PC-3 (cell line): ENCODE results near the gene CISTR. TPM values are rescaled to one million over a fixed set of nuclear protein-coding genes. Genes with fewer than 3 reads are reported as not detected.

Experiments
- ATAC-seq: fragments of 200-7000 bp; cut with Tn5 transposase; 2 replicates; pipeline ENCODE4 v1.9.1; 2020; ENCODE audit warnings: mild to moderate bottlenecking, moderate library complexity
- BruUV-seq: library from RNA; stranded (reverse); fragments of 400-500 nt; replicated peaks from 2 replicates; lab custom pipeline; 2021; lab: Mats Ljungman, UMichigan
- CTCF ChIA-PET: fragments of 300-600 bp; sonication (Branson Sonifier 250); formaldehyde crosslinking; loops from one replicate; lab custom pipeline; 2022; ENCODE audit warnings: antibody characterized with exemption; lab: Charles Lee
- POLR2A ChIA-PET: fragments of 300-600 bp; sonication (Branson Sonifier 250); formaldehyde crosslinking; loops from one replicate; lab custom pipeline; 2022; ENCODE audit warnings: antibody characterized with exemption; ENCODE audit not compliant: unreplicated experiment; lab: Charles Lee
- DNase-seq: peaks from one replicate; pipeline ENCODE4 v3.0.0-alpha.2; 2015
- H2AFZ ChIP-seq: fragments of 300-600 bp; sonication (generic); 2 replicates; pipeline ENCODE4 v1.6.0; 2016; ENCODE audit warnings: antibody characterized with exemption, low read length
- H3F3A ChIP-seq: fragments of 300-600 bp; sonication (generic); one replicate; pipeline ENCODE4 v1.6.0; 2017; ENCODE audit warnings: antibody characterized with exemption, low read length, control low read depth, mild to moderate bottlenecking; ENCODE audit not compliant: unreplicated experiment
- H3K27ac ChIP-seq: fragments of 300-600 bp; sonication (generic); 2 replicates; pipeline ENCODE4 v1.5.1; 2016; ENCODE audit warnings: mild to moderate bottlenecking, low read length
- H3K27me3 ChIP-seq: fragments of 300-600 bp; sonication (generic); 2 replicates; pipeline ENCODE4 v1.6.1; 2016; ENCODE audit warnings: low read length, mixed read lengths
- H3K36me3 ChIP-seq: fragments of 300-600 bp; sonication (generic); 2 replicates; pipeline ENCODE4 v1.6.1; 2016; ENCODE audit warnings: low read depth, mixed run types, low read length, mixed read lengths
- H3K4me1 ChIP-seq: fragments of 300-600 bp; sonication (generic); 2 replicates; pipeline ENCODE4 v1.5.1; 2016; ENCODE audit warnings: low read length; ENCODE audit not compliant: insufficient read depth
- H3K4me2 ChIP-seq: fragments of 300-600 bp; sonication (generic); 2 replicates; pipeline ENCODE4 v1.6.0; 2016; ENCODE audit warnings: low read length
- H3K4me3 ChIP-seq: fragments of 300-600 bp; sonication (generic); 2 replicates; pipeline ENCODE4 v1.5.1; 2016; ENCODE audit warnings: mild to moderate bottlenecking, low read length, mixed read lengths
- H3K79me2 ChIP-seq: fragments of 300-600 bp; sonication (generic); 2 replicates; pipeline ENCODE4 v1.6.1; 2017; ENCODE audit warnings: low read length, mixed read lengths
- H3K9ac ChIP-seq: fragments of 300-600 bp; sonication (generic); 2 replicates; pipeline ENCODE4 v1.6.0; 2016; ENCODE audit warnings: mild to moderate bottlenecking, low read length
- H3K9me2 ChIP-seq: fragments of 300-600 bp; sonication (generic); replicated peaks from 2 replicates; pipeline ENCODE4 v1.6.1; 2016; ENCODE audit warnings: mixed run types, low read length, mixed read lengths
- H3K9me3 ChIP-seq: fragments of 300-600 bp; sonication (generic); 2 replicates; pipeline ENCODE4 v1.6.1; 2016; ENCODE audit warnings: low read length, mixed read lengths
- H4K20me1 ChIP-seq: fragments of 300-600 bp; sonication (generic); 2 replicates; pipeline ENCODE4 v1.6.1; 2016; ENCODE audit warnings: low read length, mixed read lengths
- EZH2 ChIP-seq: fragments of 300-600 bp; sonication (generic); IDR thresholded peaks from one replicate; pipeline ENCODE4 v1.6.1; 2017; ENCODE audit warnings: antibody characterized with exemption, mild to moderate bottlenecking, low read length; ENCODE audit not compliant: unreplicated experiment
- EZH2phosphoT487 ChIP-seq: fragments of 300-600 bp; sonication (generic); IDR thresholded peaks from 2 replicates; pipeline ENCODE4 v1.6.1; 2018; ENCODE audit warnings: mild to moderate bottlenecking, antibody characterized with exemption, low read length, borderline replicate concordance
- intact Hi-C: fragments of 100-400 bp; cut with micrococcal nuclease; formaldehyde crosslinking; loops from 2 replicates; pipeline ENCODE4 v1.9.0; 2023
- total RNA-seq: library from RNA; depleted of rRNA; stranded (reverse); fragments of >200 nt; gene quantifications from 2 replicates; pipeline ENCODE4 v1.2.3, GENCODE V29; 2014
- TF ChIP-seq, protein P1 (sequence below): fragments of 300-600 bp; sonication (generic); conservative IDR thresholded peaks from 2 replicates; pipeline ENCODE4 v1.5.1; 2017; ENCODE audit warnings: antibody characterized with exemption, low read depth, mild to moderate bottlenecking, low read length

Gene CISTR
- total RNA-seq, 1 experiment from 2014 or later: not detected

DNA sequence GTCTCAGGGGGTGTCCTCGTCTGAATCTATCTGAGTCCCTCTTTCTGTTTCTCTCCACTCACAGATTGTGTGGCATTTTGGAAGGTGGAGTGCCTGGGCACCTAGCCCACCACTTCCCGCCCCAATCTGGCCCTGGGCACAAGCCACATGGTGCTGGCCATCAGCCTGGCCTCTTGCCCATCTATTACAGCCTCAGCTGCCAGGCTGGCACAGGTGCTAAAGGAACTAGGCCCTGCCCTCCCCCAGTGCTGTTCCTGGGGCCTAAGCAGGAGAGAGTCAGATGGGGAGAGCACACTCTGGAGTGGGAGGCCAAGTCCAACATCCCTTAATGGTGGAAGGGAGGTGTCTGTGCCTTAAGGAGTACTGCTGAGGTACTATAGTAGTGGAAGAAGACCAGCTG, 16.2 kb downstream of the CISTR start:
- TF ChIP-seq EZH2phosphoT487 (no peak), EZH2 (no peak)
- TF ChIP-seq, protein P1, sequence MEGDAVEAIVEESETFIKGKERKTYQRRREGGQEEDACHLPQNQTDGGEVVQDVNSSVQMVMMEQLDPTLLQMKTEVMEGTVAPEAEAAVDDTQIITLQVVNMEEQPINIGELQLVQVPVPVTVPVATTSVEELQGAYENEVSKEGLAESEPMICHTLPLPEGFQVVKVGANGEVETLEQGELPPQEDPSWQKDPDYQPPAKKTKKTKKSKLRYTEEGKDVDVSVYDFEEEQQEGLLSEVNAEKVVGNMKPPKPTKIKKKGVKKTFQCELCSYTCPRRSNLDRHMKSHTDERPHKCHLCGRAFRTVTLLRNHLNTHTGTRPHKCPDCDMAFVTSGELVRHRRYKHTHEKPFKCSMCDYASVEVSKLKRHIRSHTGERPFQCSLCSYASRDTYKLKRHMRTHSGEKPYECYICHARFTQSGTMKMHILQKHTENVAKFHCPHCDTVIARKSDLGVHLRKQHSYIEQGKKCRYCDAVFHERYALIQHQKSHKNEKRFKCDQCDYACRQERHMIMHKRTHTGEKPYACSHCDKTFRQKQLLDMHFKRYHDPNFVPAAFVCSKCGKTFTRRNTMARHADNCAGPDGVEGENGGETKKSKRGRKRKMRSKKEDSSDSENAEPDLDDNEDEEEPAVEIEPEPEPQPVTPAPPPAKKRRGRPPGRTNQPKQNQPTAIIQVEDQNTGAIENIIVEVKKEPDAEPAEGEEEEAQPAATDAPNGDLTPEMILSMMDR: no peak
- BruUV-seq: no TSS peak
- H3K79me2 ChIP-seq: no peaks in the 10 kb centered on the region
- no peak overlapping the region for H3K27ac ChIP-seq
- no peaks in the 10 kb centered on the region for H3F3A ChIP-seq
- peaks cover 11% of the 10 kb centered on the region for H3K27me3 ChIP-seq
- intact Hi-C loops: no loop called here
- peaks cover 10% of the 10 kb centered on the region for H3K4me1 ChIP-seq
- H3K36me3 ChIP-seq: no peaks in the 10 kb centered on the region
- DNase-seq (no peak), ATAC-seq (no peak)
- no peaks in the 10 kb centered on the region for H3K9me2 ChIP-seq
- H4K20me1 ChIP-seq: no peaks in the 10 kb centered on the region
- H2AFZ ChIP-seq: no peak overlapping the region
- no peaks in the 10 kb centered on the region for H3K9me3 ChIP-seq
- H3K4me2 ChIP-seq: no peak overlapping the region
- ChIA-PET POLR2A (no interaction called here), CTCF (no interaction called here)
- H3K9ac ChIP-seq: no peak overlapping the region
- no peak overlapping the region for H3K4me3 ChIP-seq

DNA sequence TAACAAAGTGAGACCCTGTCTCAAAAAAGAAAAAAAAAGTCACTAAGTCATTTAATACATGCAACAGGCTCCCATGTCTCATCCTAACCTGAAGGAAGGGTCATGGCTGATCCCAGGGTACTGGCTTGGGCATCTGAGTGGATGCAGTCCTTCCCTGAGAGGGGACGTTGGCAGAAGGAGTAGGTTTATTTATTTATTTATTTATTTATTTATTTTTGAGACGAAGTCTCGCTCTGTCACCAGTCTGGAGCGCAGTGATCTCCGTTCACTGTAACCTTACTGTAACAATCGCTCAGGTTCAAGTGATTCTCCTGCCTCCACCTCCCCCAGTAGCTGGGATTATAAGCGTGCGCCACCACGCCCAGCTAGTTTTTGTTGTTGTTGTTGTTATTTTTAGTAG, 17.4 kb downstream of the CISTR start:
- no peak overlapping the region for H3K27ac ChIP-seq
- no peaks in the 10 kb centered on the region for H3K9me2 ChIP-seq
- H3K4me2 ChIP-seq: no peak overlapping the region
- H3K27me3 ChIP-seq: peaks cover 7% of the 10 kb centered on the region; the same call in 1 of the 2 replicates
- no peak overlapping the region for H3K4me3 ChIP-seq
- no peaks in the 10 kb centered on the region for H3K36me3 ChIP-seq
- H4K20me1 ChIP-seq: no peaks in the 10 kb centered on the region
- no peaks in the 10 kb centered on the region for H3K9me3 ChIP-seq
- CTCF ChIA-PET: interaction anchor here (1.1 kb wide), 1 partner anchor 25 kb away, joined by 3 read pairs; no protein-coding TSS in a partner anchor
- peaks cover 10% of the 10 kb centered on the region for H3K4me1 ChIP-seq
- H3K9ac ChIP-seq: no peak overlapping the region
- intact Hi-C loops: no loop called here
- TF ChIP-seq EZH2 (no peak), EZH2phosphoT487 (no peak)
- TF ChIP-seq, protein P1: no peak
- H2AFZ ChIP-seq: no peak overlapping the region
- no peaks in the 10 kb centered on the region for H3F3A ChIP-seq
- BruUV-seq: no TSS peak
- no peaks in the 10 kb centered on the region for H3K79me2 ChIP-seq
- POLR2A ChIA-PET: no interaction called here
- ATAC-seq: no peak
- no peak for DNase-seq

DNA sequence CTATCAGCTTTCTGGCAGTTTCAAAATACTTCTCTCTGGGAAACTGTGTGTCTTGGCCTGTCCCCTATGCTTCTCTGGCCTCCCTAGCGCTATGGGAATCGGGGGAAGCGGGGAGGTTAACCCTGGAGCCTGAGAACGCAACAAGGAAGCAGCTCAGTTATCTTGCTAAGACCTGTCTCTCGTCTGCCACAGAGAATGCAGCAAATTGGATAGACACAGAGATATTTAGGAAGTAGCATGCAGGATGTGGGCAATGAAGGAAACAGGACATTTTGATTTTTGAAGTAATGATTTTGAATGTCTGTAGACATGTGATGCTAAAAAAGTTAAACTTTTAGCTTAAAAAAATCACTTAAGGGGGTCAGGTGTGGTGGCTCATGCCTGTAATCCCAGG, 18.0 kb downstream of the CISTR start:
- BruUV-seq: no TSS peak
- TF ChIP-seq, protein P1: no peak
- TF ChIP-seq EZH2phosphoT487 (no peak), EZH2 (no peak)
- no peak overlapping the region for H3K4me2 ChIP-seq
- no peaks in the 10 kb centered on the region for H3K9me2 ChIP-seq
- H3K27me3 ChIP-seq: 0 out of 2 replicates have a peak, but pooled peaks cover under 1% of the 10 kb centered on the region
- H3K9me3 ChIP-seq: no peaks in the 10 kb centered on the region
- H3K4me1 ChIP-seq: peaks cover 10% of the 10 kb centered on the region
- no peaks in the 10 kb centered on the region for H3K79me2 ChIP-seq
- no peaks in the 10 kb centered on the region for H3K36me3 ChIP-seq
- ATAC-seq (no peak), DNase-seq (no peak)
- intact Hi-C loops: no loop called here
- H3K4me3 ChIP-seq: no peak overlapping the region
- no peak overlapping the region for H3K27ac ChIP-seq
- H3K9ac ChIP-seq: no peak overlapping the region
- POLR2A ChIA-PET: no interaction called here
- no peaks in the 10 kb centered on the region for H3F3A ChIP-seq
- H4K20me1 ChIP-seq: no peaks in the 10 kb centered on the region
- CTCF ChIA-PET: interaction anchor here (0.6 to 1.1 kb wide), 3 partner anchors 10 to 25 kb away, joined by 3 to 5 read pairs (median 4); no protein-coding TSS in a partner anchor
- no peak overlapping the region for H2AFZ ChIP-seq
